Activated CD4-positive, alpha-beta T cell treated with anti-CD3 and anti-CD28 coated beads, Interleukin-2, amount 10 ng/mL, durations not matched to agents 7 days and 5 days (primary cell): ENCODE results near the gene KCNAB3. TPM values are rescaled to one million over a fixed set of nuclear protein-coding genes. Genes with fewer than 3 reads are reported as not detected.
A peak's percentile ranks its signal among the peaks of the same experiment; 100 is the strongest.

Experiments
- CTCF ChIA-PET: fragments of 350-600 bp; sonication (Branson Sonifier 250); formaldehyde crosslinking; loops from one replicate; lab custom pipeline; 2021; ENCODE audit warnings: antibody characterized with exemption; lab: Charles Lee
- POLR2A ChIA-PET: fragments of 350-600 bp; sonication (Branson Sonifier 250); formaldehyde crosslinking; loops from one replicate; lab custom pipeline; 2021; ENCODE audit warnings: antibody characterized with exemption; lab: Charles Lee
- DNase-seq: peaks from one replicate; pipeline ENCODE4 v3.0.0-alpha.2; 2020
- H3K27ac Mint-ChIP-seq: one replicate; pipeline ENCODE4 v1.8.0; 2021; ENCODE audit warnings: mild to moderate bottlenecking, moderate library complexity, mixed read lengths
- H3K27me3 Mint-ChIP-seq: one replicate; pipeline ENCODE4 v1.8.0; 2021; ENCODE audit warnings: mixed read lengths
- H3K36me3 Mint-ChIP-seq: one replicate; pipeline ENCODE4 v1.8.0; 2021; ENCODE audit warnings: low read depth, mixed read lengths
- H3K4me1 Mint-ChIP-seq: one replicate; pipeline ENCODE4 v1.8.0; 2021; ENCODE audit warnings: mixed read lengths
- H3K4me3 Mint-ChIP-seq: one replicate; pipeline ENCODE4 v1.8.0; 2021; ENCODE audit warnings: mild to moderate bottlenecking, moderate library complexity, mixed read lengths
- H3K9me3 Mint-ChIP-seq: one replicate; pipeline ENCODE4 v1.8.0; 2021; ENCODE audit warnings: mixed read lengths
- total RNA-seq, 2 experiments: library from RNA; stranded (reverse); gene quantifications; one replicate each; pipeline ENCODE4 v1.2.3, GENCODE V29; 2021

KCNAB3 gene
- total RNA-seq, 2 experiments from 2014 or later = 11.8 to 12.4 TPM

DNA sequence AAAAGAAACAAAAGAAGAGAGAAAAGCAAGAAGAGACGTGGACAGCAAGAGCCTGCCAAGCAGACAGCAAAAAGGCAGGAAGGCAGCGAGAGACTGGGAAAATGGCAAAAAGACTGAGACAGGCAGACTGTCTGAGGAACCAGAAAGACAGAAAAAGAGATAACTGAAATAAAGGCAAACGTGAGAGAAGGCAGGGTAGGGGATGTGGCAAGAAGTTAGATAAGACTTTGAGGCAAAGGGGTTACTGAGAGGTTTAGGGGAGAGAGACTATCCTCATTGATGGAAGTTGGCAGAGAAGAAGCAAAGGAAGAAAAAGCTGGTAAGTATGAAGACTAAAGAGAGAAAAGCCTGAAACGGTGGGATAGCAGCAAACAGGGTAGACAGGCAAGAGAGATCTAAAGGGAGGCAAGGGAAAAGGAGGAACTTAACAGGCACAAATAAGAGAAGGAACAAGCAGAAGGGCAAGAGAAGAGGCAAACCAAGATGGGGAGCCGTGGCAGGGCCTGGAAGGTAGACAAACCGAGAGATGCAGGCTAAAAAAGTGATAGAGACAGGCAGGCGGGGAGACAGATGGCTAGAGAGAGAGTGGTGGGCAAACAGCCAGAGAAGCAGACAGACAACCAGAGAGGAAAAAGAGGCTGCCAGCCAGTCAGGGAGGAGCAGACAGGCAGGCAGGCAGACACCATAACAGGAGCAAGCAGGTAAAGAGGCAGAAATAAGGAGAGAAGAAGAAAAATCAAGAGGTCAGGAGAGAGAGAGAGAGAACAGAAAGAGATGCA lies 48.2 kb downstream of the KCNAB3 start:
- Mint-ChIP-seq H3K4me1 (peaks cover 7% of the 10 kb centered on the region), H3K27me3 (no peaks in the 10 kb centered on the region), H3K36me3 (peaks cover 4% of the 10 kb centered on the region), H3K4me3 (no peak overlapping the region), H3K9me3 (no peaks in the 10 kb centered on the region), H3K27ac (no peak overlapping the region)
- CTCF ChIA-PET = no interaction called here
- POLR2A ChIA-PET = no interaction called here
- DNase-seq = no peak

DNA sequence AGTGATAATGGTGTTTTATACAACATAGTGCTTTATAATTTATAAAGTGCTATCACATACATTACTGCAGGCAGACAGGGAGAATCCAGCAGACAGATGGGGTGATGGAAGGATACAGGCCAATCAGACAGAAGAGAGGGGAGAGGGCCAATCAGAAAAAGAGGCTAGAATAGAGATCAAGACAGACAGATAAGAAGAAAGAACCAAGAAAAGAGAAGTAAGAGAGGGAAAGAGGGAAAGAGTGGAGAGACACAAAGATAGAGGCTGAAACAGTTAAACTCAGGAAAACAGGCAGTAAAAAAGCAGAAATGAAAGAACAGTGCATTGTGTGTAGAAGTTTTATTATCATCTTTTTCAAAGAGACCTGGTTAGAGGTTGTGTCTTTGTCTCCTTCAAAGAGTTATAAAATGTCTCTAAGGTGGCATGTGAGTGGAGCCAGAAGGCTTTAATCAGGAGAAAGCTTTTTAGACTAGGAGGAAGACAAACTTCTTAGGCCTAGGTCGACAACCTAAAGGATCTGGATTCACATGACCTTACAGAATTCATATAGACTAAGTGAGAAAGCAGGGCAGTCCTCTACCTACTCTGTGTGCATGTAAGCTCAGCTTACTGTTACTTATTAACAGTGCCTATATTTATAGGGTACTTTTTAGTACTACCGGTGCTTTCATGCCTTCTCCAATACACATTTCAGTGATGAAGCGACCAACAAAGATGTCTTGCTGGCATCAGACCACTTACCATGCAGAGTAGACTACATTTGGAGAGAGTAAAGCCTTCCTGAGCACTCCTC lies 49.4 kb downstream of the KCNAB3 start:
- ChIA-PET CTCF (no interaction called here), POLR2A (no interaction called here)
- DNase-seq = no peak
- Mint-ChIP-seq H3K27ac (no peak overlapping the region), H3K4me3 (no peak overlapping the region), H3K27me3 (no peaks in the 10 kb centered on the region), H3K4me1 (peaks cover 5% of the 10 kb centered on the region), H3K9me3 (no peaks in the 10 kb centered on the region), H3K36me3 (peaks cover 12% of the 10 kb centered on the region)

DNA sequence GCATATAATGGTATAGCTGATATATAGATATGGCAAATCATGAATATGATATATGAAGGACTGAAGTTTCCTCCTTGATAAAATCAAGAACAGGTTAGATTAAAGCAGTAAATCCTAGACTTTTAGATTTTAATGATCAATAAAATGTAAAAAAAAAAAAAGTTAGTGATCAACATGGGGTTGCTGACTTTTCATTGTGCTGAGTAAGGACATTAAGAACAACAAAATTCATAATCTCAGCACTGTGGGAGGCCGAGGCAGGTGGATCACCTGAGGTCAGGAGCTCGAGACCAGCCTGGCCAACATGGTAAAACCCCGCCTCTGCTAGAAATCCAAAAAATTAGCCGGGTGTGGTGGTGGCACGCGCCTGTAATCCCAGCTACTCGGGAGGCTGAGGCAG lies 51.4 kb downstream of the KCNAB3 start:
- CTCF ChIA-PET = interaction anchor here (1.1 kb wide), 1 partner anchor 20 kb away, joined by 4 read pairs; no protein-coding TSS in a partner anchor
- Mint-ChIP-seq H3K4me1 (peaks cover 8% of the 10 kb centered on the region), H3K27me3 (no peaks in the 10 kb centered on the region), H3K36me3 (peaks cover 24% of the 10 kb centered on the region), H3K9me3 (no peaks in the 10 kb centered on the region), H3K27ac (no peak overlapping the region), H3K4me3 (no peak overlapping the region)
- POLR2A ChIA-PET = no interaction called here
- DNase-seq = no peak

GRCh38 chr17:7875804-7876370 lies 53.8 kb downstream of the KCNAB3 start:
- DNase-seq = no peak
- Mint-ChIP-seq H3K27ac (peak overlapping the region; percentile 4), H3K27me3 (no peaks in the 10 kb centered on the region), H3K36me3 (peaks cover 28% of the 10 kb centered on the region), H3K9me3 (no peaks in the 10 kb centered on the region), H3K4me3 (no peak overlapping the region), H3K4me1 (peaks cover 11% of the 10 kb centered on the region)
- ChIA-PET CTCF (no interaction called here), POLR2A (no interaction called here)

GRCh38 chr17:7873051-7873450 lies 56.6 kb downstream of the KCNAB3 start:
- peaks cover 27% of the 10 kb centered on the region for H3K4me1 Mint-ChIP-seq
- CTCF ChIA-PET = interaction anchor here (0.9 kb wide), 1 partner anchor 10 kb away, joined by 5 read pairs; no protein-coding TSS in a partner anchor
- no peak for DNase-seq
- H3K27ac Mint-ChIP-seq = no peak overlapping the region
- H3K4me3 Mint-ChIP-seq = no peak overlapping the region
- H3K36me3 Mint-ChIP-seq = peaks cover 26% of the 10 kb centered on the region
- no peaks in the 10 kb centered on the region for H3K27me3 Mint-ChIP-seq
- POLR2A ChIA-PET = no interaction called here
- H3K9me3 Mint-ChIP-seq = no peaks in the 10 kb centered on the region

Other genes with a start within 250 kb of the KCNAB3 start
- gene TP53, start 242.4 kb downstream of the KCNAB3 start, total RNA-seq = 100 to 1,000 TPM; 154 to 182 TPM
- gene WRAP53, start 241.4 kb downstream of the KCNAB3 start, total RNA-seq = 10 to 100 TPM; 22.6 to 24.2 TPM
- not detected for gene EFNB3, start 224.7 kb downstream of the KCNAB3 start, total RNA-seq
- gene DNAH2, start 212.1 kb downstream of the KCNAB3 start, total RNA-seq = not detected
- gene KDM6B, start 95.6 kb downstream of the KCNAB3 start, total RNA-seq = 10 to 100 TPM; 12.3 to 12.8 TPM
- gene TMEM88, start 74.8 kb downstream of the KCNAB3 start, total RNA-seq = under 1 TPM; 0.55 to 0.87 TPM
- 10 to 100 TPM; 84.2 to 93.0 TPM for gene NAA38, start 72.3 kb downstream of the KCNAB3 start, total RNA-seq
- gene CYB5D1, start 71.9 kb downstream of the KCNAB3 start, total RNA-seq = 1 to 10 TPM; 8.2 to 9.0 TPM
- gene CHD3, start 41.1 kb downstream of the KCNAB3 start, total RNA-seq = 100 to 1,000 TPM; 216 to 223 TPM
- gene RNF227, start 13.6 kb downstream of the KCNAB3 start, total RNA-seq = 1 to 10 TPM; 4.4 to 4.5 TPM
- gene TRAPPC1, start 2.1 kb upstream of the KCNAB3 start, total RNA-seq = 100 to 1,000 TPM; 235 to 251 TPM
- gene CNTROB, start 2.4 kb upstream of the KCNAB3 start, total RNA-seq = 10 to 100 TPM; 74.3 to 77.4 TPM
- not detected for gene GUCY2D, start 72.8 kb upstream of the KCNAB3 start, total RNA-seq
- not detected for gene ALOX15B, start 109.2 kb upstream of the KCNAB3 start, total RNA-seq
- gene ALOX12B, start 157.9 kb upstream of the KCNAB3 start, total RNA-seq = under 1 TPM; 0.27 to 0.31 TPM
- not detected for gene ALOXE3, start 188.7 kb upstream of the KCNAB3 start, total RNA-seq
- gene HES7, start 194.2 kb upstream of the KCNAB3 start, total RNA-seq = under 1 TPM; 0.15 to 0.20 TPM
- 10 to 100 TPM; 26.9 to 28.7 TPM for gene PER1, start 222.5 kb upstream of the KCNAB3 start, total RNA-seq
- 10 to 100 TPM; 71.1 to 79.1 TPM for gene VAMP2, start 233.1 kb upstream of the KCNAB3 start, total RNA-seq
- gene TMEM107, start 246.5 kb upstream of the KCNAB3 start, total RNA-seq = 10 to 100 TPM; 34.8 to 37.2 TPM